HEK293T (cell line): Measurements from ENCODE around the gene AKAP7.
"Not testable (repeated sequence)": the region's sequence is repeated elsewhere in the genome, so short reads cannot be mapped to it uniquely, and the experiment has no call there.

Experiments
- CTCF ChIA-PET: fragments of 350-600 bp; formaldehyde crosslinking; extraction: SDS; loops from one replicate; lab custom pipeline; 2021; ENCODE audit warnings: antibody characterized with exemption, inconsistent platforms; lab: Yijun Ruan, JAX
- POLR2A ChIA-PET: fragments of 350-600 bp; formaldehyde crosslinking; extraction: SDS; loops from one replicate; lab custom pipeline; 2020; ENCODE audit warnings: antibody characterized with exemption, inconsistent platforms; lab: Yijun Ruan, JAX
- DNase-seq: peaks from one replicate; pipeline ENCODE4 v3.0.0; 2012; ENCODE audit warnings: mixed read lengths; ENCODE audit errors: extremely low spot score
- ARNT ChIP-seq: fragments of 450-650 bp; IDR thresholded peaks from 2 replicates; pipeline ENCODE4 v1.6.1; 2017; ENCODE audit warnings: mild to moderate bottlenecking
- BHLHE40 ChIP-seq: fragments of 450-650 bp; IDR thresholded peaks from 2 replicates; pipeline ENCODE4 v1.6.1; 2016; ENCODE audit warnings: mild to moderate bottlenecking, moderate library complexity, borderline replicate concordance
- CTBP1 ChIP-seq: fragments of 450-650 bp; IDR thresholded peaks from 2 replicates; pipeline ENCODE4 v1.6.1; 2016; ENCODE audit warnings: borderline replicate concordance
- ELF4 ChIP-seq: fragments of 450-650 bp; IDR thresholded peaks from 2 replicates; pipeline ENCODE4 v1.6.1; 2017; ENCODE audit warnings: antibody characterized with exemption
- FOXA1 ChIP-seq: fragments of 450-650 bp; IDR thresholded peaks from 2 replicates; pipeline ENCODE4 v1.6.1; 2016; ENCODE audit warnings: mild to moderate bottlenecking
- FOXK2 ChIP-seq: fragments of 450-650 bp; IDR thresholded peaks from 2 replicates; pipeline ENCODE4 v1.6.1; 2016; ENCODE audit warnings: mild to moderate bottlenecking
- FOXM1 ChIP-seq: fragments of 450-650 bp; IDR thresholded peaks from 2 replicates; pipeline ENCODE4 v1.6.1; 2017; ENCODE audit warnings: mild to moderate bottlenecking, borderline replicate concordance
- HDGF ChIP-seq: fragments of 450-650 bp; IDR thresholded peaks from 2 replicates; pipeline ENCODE4 v1.6.1; 2017; ENCODE audit warnings: antibody characterized with exemption, borderline replicate concordance
- L3MBTL2 ChIP-seq: fragments of 450-650 bp; conservative IDR thresholded peaks from 2 replicates; pipeline ENCODE4 v1.6.1; 2016; ENCODE audit warnings: mild to moderate bottlenecking
- LEF1 ChIP-seq: fragments of 450-650 bp; IDR thresholded peaks from 2 replicates; pipeline ENCODE4 v1.6.1; 2017; ENCODE audit warnings: mild to moderate bottlenecking, borderline replicate concordance
- NFRKB ChIP-seq: fragments of 450-650 bp; IDR thresholded peaks from 2 replicates; pipeline ENCODE4 v1.6.1; 2016; ENCODE audit warnings: mild to moderate bottlenecking, moderate library complexity
- PKNOX1 ChIP-seq: fragments of 450-650 bp; IDR thresholded peaks from 2 replicates; pipeline ENCODE4 v1.6.1; 2016
- SP1 ChIP-seq: fragments of 450-650 bp; IDR thresholded peaks from 2 replicates; pipeline ENCODE4 v1.6.1; 2017
- SUZ12 ChIP-seq: fragments of 450-650 bp; IDR thresholded peaks from 2 replicates; pipeline ENCODE4 v1.6.1; 2016; ENCODE audit warnings: mild to moderate bottlenecking
- TARDBP ChIP-seq: fragments of 450-650 bp; IDR thresholded peaks from 2 replicates; pipeline ENCODE4 v1.6.1; 2016
- ZNF384 ChIP-seq: fragments of 450-650 bp; IDR thresholded peaks from 2 replicates; pipeline ENCODE4 v1.6.1; 2016

The AKAP7 gene

GRCh38 chr6:131255911-131256310 lies 120.6 kb downstream of the AKAP7 start:
- no peak for DNase-seq
- TF ChIP-seq ELF4 (no peak), HDGF (no peak), NFRKB (no peak), FOXM1 (no peak), FOXA1 (no peak), ZNF384 (no peak), ARNT (no peak), TARDBP (no peak), PKNOX1 (no peak), SP1 (no peak), L3MBTL2 (no peak), BHLHE40 (no peak), LEF1 (no peak)
- ChIA-PET POLR2A (no interaction called here), CTCF (no interaction called here)

- no peak for DNase-seq
- POLR2A ChIA-PET, result no interaction called here
Measured at GRCh38 chr6:131257104-131257503, 121.8 kb downstream of the AKAP7 start.

DNA sequence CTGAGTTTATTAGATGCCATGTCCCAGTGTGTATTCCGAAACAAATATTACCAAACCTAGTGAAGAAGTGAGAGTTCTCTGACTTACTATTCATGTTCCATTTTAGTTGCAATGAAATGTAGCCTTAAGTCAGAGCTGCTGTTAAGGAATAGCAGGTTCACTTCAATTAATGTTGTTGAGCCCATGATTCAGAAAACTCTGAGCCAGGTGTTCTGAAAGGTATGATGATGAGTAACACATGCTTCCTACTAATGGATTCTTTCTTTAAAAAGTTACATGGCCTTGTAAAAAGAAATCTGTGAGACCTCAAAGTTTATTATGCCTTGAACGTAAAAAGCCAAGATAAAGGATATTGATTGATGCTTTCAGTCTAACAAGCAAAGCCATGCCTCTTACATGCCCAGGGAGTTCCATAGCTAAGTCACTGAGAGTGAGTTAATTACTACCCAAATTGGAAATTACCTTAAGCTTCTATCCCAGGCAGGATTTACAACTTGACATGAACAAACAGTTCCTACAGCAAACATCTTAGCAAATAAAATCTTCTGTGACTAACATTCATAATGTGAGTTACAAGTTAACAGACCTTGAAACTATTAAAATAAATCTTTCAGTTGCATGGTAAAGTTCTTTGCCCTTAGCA lies 122.9 kb downstream of the AKAP7 start:
- no peak for TF ChIP-seq SUZ12
- TF ChIP-seq FOXA1, result peak; percentile 39; the same call in 1 of the 2 replicates
- peak; percentile 60 for TF ChIP-seq PKNOX1
- TF ChIP-seq TARDBP, result no peak
- no peak for TF ChIP-seq CTBP1
- ChIA-PET POLR2A (no interaction called here), CTCF (interaction anchor here (0.6 kb wide), 1 partner anchor 311 kb away, joined by 4 read pairs; no protein-coding TSS in a partner anchor)
- no peak for DNase-seq

More at GRCh38 chr6:131257104-131257503, 121.8 kb downstream of the AKAP7 start:
- CTCF ChIA-PET, result interaction anchor here (0.6 kb wide), 1 partner anchor 370 kb away, joined by 3 read pairs; no protein-coding TSS in a partner anchor
- no peak for TF ChIP-seq LEF1
- no peak for TF ChIP-seq FOXA1
- TF ChIP-seq FOXK2, result no peak
- no peak for TF ChIP-seq HDGF
- TF ChIP-seq TARDBP, result no peak
- TF ChIP-seq NFRKB, result no peak
- no peak for TF ChIP-seq CTBP1
- TF ChIP-seq SP1, result no peak
- TF ChIP-seq ELF4, result no peak
- TF ChIP-seq ARNT, result no peak
- TF ChIP-seq SUZ12, result no peak
- TF ChIP-seq BHLHE40, result no peak
- no peak for TF ChIP-seq FOXM1
- no peak for TF ChIP-seq L3MBTL2
- no peak for TF ChIP-seq PKNOX1

DNA sequence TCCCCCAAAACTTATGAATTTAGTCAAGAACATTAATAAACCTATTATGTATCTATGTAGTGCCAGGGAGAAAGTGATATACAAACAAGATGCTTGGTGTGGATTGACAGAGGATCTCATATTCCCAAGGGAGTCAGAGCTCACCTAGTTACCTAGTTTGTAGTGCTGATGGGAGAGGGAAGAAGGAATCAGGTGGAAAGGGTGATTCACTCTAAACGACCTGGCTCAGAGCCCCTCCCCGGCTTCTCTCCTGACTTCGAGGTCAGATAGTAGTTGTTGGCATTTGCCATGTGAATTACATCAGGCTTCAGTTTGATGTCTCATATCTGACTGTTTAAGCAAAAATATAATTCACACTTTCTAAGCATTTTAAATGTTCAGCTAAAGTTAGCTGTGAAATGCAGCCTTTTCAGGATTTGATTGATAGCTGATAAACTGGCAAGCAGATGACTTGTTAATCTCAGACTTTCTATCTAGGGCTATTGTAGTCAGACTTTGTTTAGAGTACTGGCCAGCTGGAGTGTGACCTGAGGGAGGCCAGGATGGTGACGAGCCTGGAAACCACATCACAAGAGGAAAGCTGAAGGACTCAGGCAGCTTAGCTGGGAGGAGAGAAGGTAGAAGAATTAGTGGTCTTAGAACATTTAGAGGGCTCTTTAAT lies 123.7 kb downstream of the AKAP7 start:
- ChIA-PET POLR2A (no interaction called here), CTCF (interaction anchor here (0.6 kb wide), 1 partner anchor 310 kb away, joined by 4 read pairs; no protein-coding TSS in a partner anchor)
- no peak for DNase-seq

GRCh38 chr6:131260960-131261359 lies 125.7 kb downstream of the AKAP7 start:
- CTCF ChIA-PET, POLR2A ChIA-PET, DNase-seq: not testable (repeated sequence)

More for the DNA sequence above, 123.7 kb downstream of the AKAP7 start:
- TF ChIP-seq PKNOX1, result peak; percentile 30; the same call in 1 of the 2 replicates
- no peak for TF ChIP-seq SP1

DNA sequence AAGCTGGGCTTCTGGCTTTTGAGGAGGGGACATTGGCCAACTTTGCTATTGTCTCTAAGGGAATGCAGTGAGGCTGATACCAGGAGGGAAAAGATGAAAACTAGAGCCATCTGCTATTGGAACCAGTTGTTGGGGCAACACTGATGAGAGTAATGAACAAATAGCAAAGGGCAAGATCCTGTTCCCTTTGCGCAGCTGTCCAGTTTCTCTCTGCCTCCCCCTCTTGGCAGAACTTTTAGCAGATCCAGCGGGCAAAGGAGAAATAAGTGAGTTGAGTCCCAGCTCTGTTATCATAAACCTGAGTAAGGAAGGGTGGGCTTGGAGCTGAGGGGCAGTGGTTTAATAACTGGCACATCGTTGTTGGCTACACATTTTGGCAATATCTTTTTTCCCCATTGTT lies 126.8 kb downstream of the AKAP7 start:
- ChIA-PET CTCF (no interaction called here), POLR2A (no interaction called here)
- no peak for DNase-seq
- TF ChIP-seq SUZ12 (no peak), TARDBP (no peak), LEF1 (no peak), L3MBTL2 (no peak), HDGF (no peak), ARNT (no peak), PKNOX1 (no peak), CTBP1 (no peak), BHLHE40 (no peak), NFRKB (no peak), FOXK2 (no peak), ELF4 (no peak), ZNF384 (no peak), FOXM1 (no peak), FOXA1 (no peak), SP1 (no peak)
